ENCODE measurements around the gene PIGV. TPM values are rescaled to one million over a fixed set of nuclear protein-coding genes. Genes with fewer than 3 reads are reported as not detected.

Gene PIGV
- total and polyA plus RNA-seq, 2 of the 4 experiments (the other 2 are of a cell fraction), result 7.2 to 10.6 TPM

DNA sequence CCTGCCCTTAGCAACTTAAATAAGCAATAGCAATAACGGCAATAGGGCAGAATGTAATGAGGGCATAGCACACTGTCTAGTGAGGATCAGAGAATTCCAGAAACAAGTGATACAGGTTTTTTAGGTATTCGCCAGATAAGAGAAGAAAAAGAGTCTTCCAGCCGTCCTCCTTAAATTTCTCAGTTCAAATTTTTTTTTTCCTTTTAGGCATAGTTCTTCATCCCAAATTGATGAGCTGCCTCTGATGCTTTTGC lies 1.8 kb downstream of the PIGV start (continued):
- TF ChIP-seq, protein P1, sequence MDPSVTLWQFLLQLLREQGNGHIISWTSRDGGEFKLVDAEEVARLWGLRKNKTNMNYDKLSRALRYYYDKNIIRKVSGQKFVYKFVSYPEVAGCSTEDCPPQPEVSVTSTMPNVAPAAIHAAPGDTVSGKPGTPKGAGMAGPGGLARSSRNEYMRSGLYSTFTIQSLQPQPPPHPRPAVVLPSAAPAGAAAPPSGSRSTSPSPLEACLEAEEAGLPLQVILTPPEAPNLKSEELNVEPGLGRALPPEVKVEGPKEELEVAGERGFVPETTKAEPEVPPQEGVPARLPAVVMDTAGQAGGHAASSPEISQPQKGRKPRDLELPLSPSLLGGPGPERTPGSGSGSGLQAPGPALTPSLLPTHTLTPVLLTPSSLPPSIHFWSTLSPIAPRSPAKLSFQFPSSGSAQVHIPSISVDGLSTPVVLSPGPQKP (IDR thresholded peaks at IDR 0.05; ENCODE audit: borderline replicate concordance, low read depth, low read length), result no peak

DNA sequence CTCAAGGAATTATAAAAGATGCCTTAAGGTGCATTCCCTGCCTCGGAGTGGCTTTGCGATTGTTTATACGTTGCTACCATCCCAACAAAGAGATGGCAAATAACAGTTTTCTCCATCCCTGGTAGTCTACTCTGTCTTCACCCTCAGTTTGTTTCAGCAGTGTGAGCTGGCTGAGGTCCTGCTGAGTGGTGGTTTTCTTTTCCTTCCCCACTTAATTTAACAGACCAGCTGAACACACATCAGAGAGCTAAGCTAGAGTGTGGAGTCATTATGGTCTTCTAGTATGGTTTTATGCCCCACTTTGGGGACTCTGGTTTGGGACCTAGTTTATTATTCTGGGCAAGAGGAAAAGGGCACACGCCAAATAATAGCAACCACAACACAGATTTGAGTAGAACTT lies 2.2 kb downstream of the PIGV start:
- no peak overlapping the region for H2AK5ac ChIP-seq (ENCODE audit: low read depth, low read length)
- no peak overlapping the region for H3K9ac ChIP-seq (ENCODE audit: low read depth, low read length)
- no peak overlapping the region for H3K4me2 ChIP-seq (ENCODE audit: low read depth, low read length)
- no TSS peak for BruUV-seq (replicated peaks)
- H3K4ac ChIP-seq (ENCODE audit: low read depth, low read length), result no peak overlapping the region
- H4K91ac ChIP-seq (ENCODE audit: insufficient read depth, low read depth, low read length), result no peak overlapping the region
- peaks cover 18 to 36% of the 10 kb centered on the region in 2 experiments; a peak in 3 of 4 replicates for H3K79me1 ChIP-seq (ENCODE audit: low read depth in 1 of 2, low read length in 2 of 2)
- H3K4me1 ChIP-seq (ENCODE audit: control insufficient read depth, insufficient read depth, low read length), result peaks cover 23% of the 10 kb centered on the region
- WGBS, 2 experiments (ENCODE audit: extremely low coverage in 2 of 2, insufficient read length in 1 of 2), result no CpG with 5 or more reads among the region's 4 CpGs
- ATAC-seq (ENCODE audit: low read depth) (no peak), DNase-seq (no peak)
- intact Hi-C loops (cut with micrococcal nuclease) (loop anchor here (1.0 kb wide), 4 partner anchors 92 to 290 kb away; no protein-coding TSS in a partner anchor), dilution Hi-C loops (cut with HindIII; ENCODE audit: low sequenced_read_pairs, unreplicated experiment) (loop anchor here (25.0 kb wide), 1 partner anchor 203 kb away; no protein-coding TSS in a partner anchor), in situ Hi-C loops (cut with MboI; ENCODE audit: low sequenced_read_pairs) (loop anchor here (5.0 kb wide), 1 partner anchor 98 kb away; no protein-coding TSS in a partner anchor)
- H4K8ac ChIP-seq (ENCODE audit: low read depth in 2 of 2, low read length in 2 of 2), result no peak overlapping the region
- H3K36me3 ChIP-seq (ENCODE audit: control insufficient read depth, insufficient read depth, low read length), result peaks cover 10% of the 10 kb centered on the region
- H3K23ac ChIP-seq (ENCODE audit: low read depth, low read length), result no peak overlapping the region
- H2BK120ac ChIP-seq (ENCODE audit: low read depth, low read length), result no peak overlapping the region
- no peak overlapping the region for H2AK9ac ChIP-seq (replicated peaks; ENCODE audit: low read depth, low read length, poor library complexity)
- no peak overlapping the region for H2AFZ ChIP-seq (replicated peaks; ENCODE audit: low read length, poor library complexity)
- peaks cover 6% of the 10 kb centered on the region for H3K9me1 ChIP-seq (ENCODE audit: insufficient read depth, low read length)
- no peak overlapping the region for H3K18ac ChIP-seq (ENCODE audit: low read depth, low read length)
- no peak overlapping the region for H3K27ac ChIP-seq (ENCODE audit: insufficient read depth, low read length)
- TF ChIP-seq MAZ (IDR thresholded peaks at IDR 0.05; ENCODE audit: borderline replicate concordance, low read depth, low read length) (no peak), RAD21 (IDR thresholded peaks at IDR 0.05; ENCODE audit: low read length) (no peak), BHLHE40 (IDR thresholded peaks at IDR 0.05; ENCODE audit: low read depth, low read length) (no peak), SMC3 (IDR thresholded peaks at IDR 0.05; ENCODE audit: low read depth, low read length) (no peak), RFX5 (IDR thresholded peaks at IDR 0.05; ENCODE audit: low read depth, low read length) (no peak), CHD1 (IDR thresholded peaks at IDR 0.05; ENCODE audit: low read depth, low read length) (no peak), POLR2A (IDR thresholded peaks at IDR 0.05; ENCODE audit: low read depth, low read length) (no peak), FOS (IDR thresholded peaks at IDR 0.05; ENCODE audit: low read depth, low read length) (no peak)
- TF ChIP-seq, protein P2, sequence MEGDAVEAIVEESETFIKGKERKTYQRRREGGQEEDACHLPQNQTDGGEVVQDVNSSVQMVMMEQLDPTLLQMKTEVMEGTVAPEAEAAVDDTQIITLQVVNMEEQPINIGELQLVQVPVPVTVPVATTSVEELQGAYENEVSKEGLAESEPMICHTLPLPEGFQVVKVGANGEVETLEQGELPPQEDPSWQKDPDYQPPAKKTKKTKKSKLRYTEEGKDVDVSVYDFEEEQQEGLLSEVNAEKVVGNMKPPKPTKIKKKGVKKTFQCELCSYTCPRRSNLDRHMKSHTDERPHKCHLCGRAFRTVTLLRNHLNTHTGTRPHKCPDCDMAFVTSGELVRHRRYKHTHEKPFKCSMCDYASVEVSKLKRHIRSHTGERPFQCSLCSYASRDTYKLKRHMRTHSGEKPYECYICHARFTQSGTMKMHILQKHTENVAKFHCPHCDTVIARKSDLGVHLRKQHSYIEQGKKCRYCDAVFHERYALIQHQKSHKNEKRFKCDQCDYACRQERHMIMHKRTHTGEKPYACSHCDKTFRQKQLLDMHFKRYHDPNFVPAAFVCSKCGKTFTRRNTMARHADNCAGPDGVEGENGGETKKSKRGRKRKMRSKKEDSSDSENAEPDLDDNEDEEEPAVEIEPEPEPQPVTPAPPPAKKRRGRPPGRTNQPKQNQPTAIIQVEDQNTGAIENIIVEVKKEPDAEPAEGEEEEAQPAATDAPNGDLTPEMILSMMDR (conservative IDR thresholded peaks at IDR 0.05; ENCODE audit: low read depth, low read length), result no peak
- TF ChIP-seq, protein P1 (IDR thresholded peaks at IDR 0.05; ENCODE audit: borderline replicate concordance, low read depth, low read length), result no peak
- TF ChIP-seq, protein P3, sequence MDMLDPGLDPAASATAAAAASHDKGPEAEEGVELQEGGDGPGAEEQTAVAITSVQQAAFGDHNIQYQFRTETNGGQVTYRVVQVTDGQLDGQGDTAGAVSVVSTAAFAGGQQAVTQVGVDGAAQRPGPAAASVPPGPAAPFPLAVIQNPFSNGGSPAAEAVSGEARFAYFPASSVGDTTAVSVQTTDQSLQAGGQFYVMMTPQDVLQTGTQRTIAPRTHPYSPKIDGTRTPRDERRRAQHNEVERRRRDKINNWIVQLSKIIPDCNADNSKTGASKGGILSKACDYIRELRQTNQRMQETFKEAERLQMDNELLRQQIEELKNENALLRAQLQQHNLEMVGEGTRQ (IDR thresholded peaks at IDR 0.05; ENCODE audit: low read depth, low read length), result no peak
- ChIA-PET POLR2A (ENCODE audit: unreplicated experiment) (interaction anchor here (0.7 to 2.2 kb wide), 4 partner anchors 10 to 98 kb away, joined by 3 to 13 read pairs (median 4); no protein-coding TSS in a partner anchor), CTCF (interaction anchor here (0.7 to 4.7 kb wide), 5 partner anchors 10 to 191 kb away, joined by 4 to 20 read pairs (median 6); no protein-coding TSS in a partner anchor)
- H4K20me1 ChIP-seq (ENCODE audit: insufficient read depth, low read length), result no peaks in the 10 kb centered on the region
- H3K9me3 ChIP-seq (ENCODE audit: control insufficient read depth, insufficient read depth, low read length), result no peaks in the 10 kb centered on the region
- no peak overlapping the region for H2BK5ac ChIP-seq (ENCODE audit: low read depth, low read length, poor library complexity, severe bottlenecking)
- H2BK15ac ChIP-seq (ENCODE audit: low read depth, low read length), result no peak overlapping the region
- no peak overlapping the region for H4K5ac ChIP-seq (ENCODE audit: low read depth, low read length)
- H3K4me3 ChIP-seq (ENCODE audit: insufficient read depth, low read depth, low read length), result no peak overlapping the region
- no peaks in the 10 kb centered on the region for H3K27me3 ChIP-seq (ENCODE audit: control insufficient read depth, insufficient read depth, low read length)
- no peak overlapping the region for H2BK20ac ChIP-seq (ENCODE audit: low read depth, low read length)
- no peak overlapping the region for H3K14ac ChIP-seq (replicated peaks; ENCODE audit: low read depth, low read length)
- H3K56ac ChIP-seq (ENCODE audit: extremely low read depth, insufficient read depth, low read length), result no peak overlapping the region
